IPS-15b (cell line): ENCODE data around the gene CRYBB1.

Experiments
- H3K27me3 ChIP-seq: one replicate; pipeline ENCODE4 v1.6.1; 2013; ENCODE audit warnings: low read length; ENCODE audit not compliant: control insufficient read depth, insufficient read depth
- H3K36me3 ChIP-seq: one replicate; pipeline ENCODE4 v1.6.1; 2013; ENCODE audit warnings: low read length; ENCODE audit not compliant: control insufficient read depth, insufficient read depth
- H3K4me1 ChIP-seq: one replicate; pipeline ENCODE4 v1.6.1; 2013; ENCODE audit warnings: mild to moderate bottlenecking, low read length; ENCODE audit not compliant: control insufficient read depth, insufficient read depth
- H3K4me3 ChIP-seq: one replicate; pipeline ENCODE4 v1.5.1; 2013; ENCODE audit warnings: low read depth, low read length
- H3K9ac ChIP-seq: one replicate; pipeline ENCODE4 v1.6.1; 2013; ENCODE audit warnings: low read depth, mild to moderate bottlenecking, low read length
- H3K9me3 ChIP-seq: one replicate; pipeline ENCODE4 v1.6.1; 2013; ENCODE audit warnings: mild to moderate bottlenecking, low read length; ENCODE audit not compliant: control insufficient read depth, insufficient read depth

CRYBB1 gene

DNA sequence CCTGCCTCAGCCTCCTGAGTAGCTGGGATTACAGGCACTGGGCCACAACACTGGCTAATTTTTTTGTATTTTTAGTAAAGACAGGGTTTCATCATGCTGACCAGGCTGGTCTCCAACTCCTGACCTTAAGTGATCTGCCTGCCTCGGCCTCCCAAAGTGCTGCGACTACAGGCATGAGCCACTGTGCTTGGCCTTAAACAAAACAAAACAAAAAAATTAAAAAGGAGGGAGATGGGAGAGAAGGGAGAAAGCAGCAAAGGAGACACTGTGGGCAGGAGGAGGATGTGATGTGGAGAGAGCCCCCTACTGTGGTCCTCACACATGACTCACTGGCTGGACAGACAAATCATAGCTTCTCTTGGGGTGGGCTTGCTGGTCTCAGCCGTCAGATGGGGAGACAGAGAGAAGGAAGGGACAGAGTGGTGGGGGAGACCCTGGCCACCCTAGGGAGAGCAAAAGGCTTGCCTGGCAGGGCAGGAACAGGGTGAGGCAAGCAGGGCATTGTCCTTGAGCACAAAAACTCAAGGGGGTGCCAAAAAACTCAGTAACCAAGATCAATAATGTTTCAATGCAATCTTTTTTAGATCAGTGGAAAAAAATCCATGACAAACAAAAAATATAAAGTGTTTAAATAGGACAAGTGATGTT is 59.5 kb downstream of the CRYBB1 start:
- Histone ChIP-seq H3K4me1 (peaks cover 27% of the 10 kb centered on the region), H3K9me3 (no peaks in the 10 kb centered on the region), H3K4me3 (no peak overlapping the region), H3K9ac (no peak overlapping the region), H3K36me3 (no peaks in the 10 kb centered on the region), H3K27me3 (no peaks in the 10 kb centered on the region)

DNA sequence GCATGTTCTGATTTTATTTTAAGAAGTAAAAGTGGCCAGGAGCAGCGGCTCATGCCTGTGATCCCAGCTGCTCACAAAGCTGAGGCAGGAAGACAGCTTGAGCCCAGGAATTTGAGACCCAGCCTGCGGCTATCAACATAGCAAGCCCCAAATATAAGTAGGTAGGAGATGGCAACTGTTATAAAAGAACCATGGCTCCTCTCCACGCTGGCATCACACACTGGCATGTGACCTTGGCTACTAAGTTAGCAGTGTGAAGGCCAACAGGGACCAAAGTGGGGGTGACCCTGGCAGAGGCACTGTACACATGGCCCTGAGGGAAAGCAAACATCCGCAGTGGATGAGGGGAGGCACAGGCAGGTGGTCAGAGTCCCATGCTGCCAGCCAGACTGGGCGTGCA is 60.9 kb downstream of the CRYBB1 start:
- Histone ChIP-seq H3K9ac (no peak overlapping the region), H3K27me3 (no peaks in the 10 kb centered on the region), H3K4me1 (peaks cover 27% of the 10 kb centered on the region), H3K9me3 (no peaks in the 10 kb centered on the region), H3K4me3 (no peak overlapping the region), H3K36me3 (no peaks in the 10 kb centered on the region)

DNA sequence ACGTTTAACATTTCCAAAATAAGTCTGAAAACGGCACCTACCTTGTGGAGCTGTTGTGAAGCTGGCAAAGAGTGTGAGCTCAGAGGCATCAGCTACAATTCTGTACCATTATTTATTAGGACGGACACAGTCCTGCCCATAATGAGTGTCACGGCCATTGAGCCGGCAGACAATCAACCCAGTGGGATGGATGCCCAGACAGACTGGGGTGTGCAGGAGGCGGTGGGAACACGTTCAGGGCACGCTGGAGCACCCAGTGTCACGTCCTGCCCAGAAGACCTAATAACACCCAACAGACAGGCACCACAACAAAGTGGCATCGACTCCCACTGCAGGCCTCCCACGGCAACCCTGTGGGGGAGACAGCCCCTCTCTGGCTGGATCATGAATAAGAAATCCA is 62.3 kb downstream of the CRYBB1 start:
- Histone ChIP-seq H3K4me3 (no peak overlapping the region), H3K36me3 (no peaks in the 10 kb centered on the region), H3K4me1 (peaks cover 36% of the 10 kb centered on the region)

DNA sequence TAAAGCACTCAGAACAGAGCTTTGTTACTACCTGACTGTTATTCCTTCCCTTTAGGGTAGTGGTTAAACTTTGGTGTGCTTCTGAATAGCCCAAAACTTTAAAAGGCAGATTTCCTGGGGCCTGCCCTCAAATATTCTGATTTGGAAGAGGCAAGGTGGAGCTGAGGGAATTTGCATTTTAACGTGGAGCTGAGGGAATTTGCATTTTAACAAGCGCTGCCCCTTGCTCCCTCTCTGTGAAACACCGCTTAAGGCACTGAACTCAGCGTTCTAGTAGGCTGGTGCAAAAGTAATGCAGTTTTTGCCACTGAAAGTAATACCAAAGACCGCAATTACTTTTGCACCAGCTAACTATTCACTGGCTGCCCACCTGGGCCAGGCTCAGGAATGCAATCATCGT is 62.9 kb downstream of the CRYBB1 start:
- Histone ChIP-seq H3K4me1 (peaks cover 34% of the 10 kb centered on the region), H3K27me3 (no peaks in the 10 kb centered on the region), H3K4me3 (no peak overlapping the region), H3K9ac (peak overlapping the region; percentile 27), H3K36me3 (no peaks in the 10 kb centered on the region), H3K9me3 (no peaks in the 10 kb centered on the region)

More for the DNA sequence above, 62.3 kb downstream of the CRYBB1 start:
- Histone ChIP-seq H3K9me3 (no peaks in the 10 kb centered on the region), H3K9ac (peak overlapping the region; percentile 27), H3K27me3 (no peaks in the 10 kb centered on the region)

DNA sequence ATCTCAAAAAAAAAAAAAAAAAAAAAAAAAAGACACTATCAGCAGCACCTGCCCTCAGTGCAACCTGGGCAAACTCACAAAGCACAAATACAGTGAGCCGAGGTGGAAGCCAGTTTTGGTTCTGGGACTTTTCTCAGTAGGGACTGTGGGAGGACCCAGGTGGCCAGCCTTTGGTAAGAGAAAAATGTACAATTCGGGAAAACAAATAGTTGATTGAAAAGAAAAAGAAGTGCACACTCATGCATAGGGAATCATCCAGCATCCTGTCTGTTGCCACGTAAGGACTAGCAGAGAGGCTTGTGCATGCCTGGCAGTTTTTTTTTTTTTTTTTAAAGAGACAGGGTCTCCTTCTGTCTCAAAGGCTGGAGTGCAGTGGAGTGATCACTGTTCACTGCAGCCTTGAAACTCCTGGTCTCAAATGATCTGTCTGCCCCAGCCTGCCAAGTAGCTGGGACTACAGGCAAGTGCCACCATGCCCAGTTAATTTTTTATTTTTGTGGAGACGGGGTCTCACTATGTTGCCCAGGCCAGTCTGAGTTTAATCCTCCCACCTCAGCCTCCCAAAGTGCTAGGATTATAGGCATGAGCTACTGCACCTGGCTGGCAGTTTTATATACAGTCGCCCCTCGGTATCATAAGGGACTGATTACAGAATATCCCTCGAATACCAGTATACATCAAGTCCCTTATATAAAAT is 64.6 kb downstream of the CRYBB1 start:
- no peaks in the 10 kb centered on the region for H3K27me3 ChIP-seq
- H3K4me3 ChIP-seq, result no peak overlapping the region
- no peaks in the 10 kb centered on the region for H3K9me3 ChIP-seq
- no peak overlapping the region for H3K9ac ChIP-seq
- H3K4me1 ChIP-seq, result peaks cover 25% of the 10 kb centered on the region
- no peaks in the 10 kb centered on the region for H3K36me3 ChIP-seq

DNA sequence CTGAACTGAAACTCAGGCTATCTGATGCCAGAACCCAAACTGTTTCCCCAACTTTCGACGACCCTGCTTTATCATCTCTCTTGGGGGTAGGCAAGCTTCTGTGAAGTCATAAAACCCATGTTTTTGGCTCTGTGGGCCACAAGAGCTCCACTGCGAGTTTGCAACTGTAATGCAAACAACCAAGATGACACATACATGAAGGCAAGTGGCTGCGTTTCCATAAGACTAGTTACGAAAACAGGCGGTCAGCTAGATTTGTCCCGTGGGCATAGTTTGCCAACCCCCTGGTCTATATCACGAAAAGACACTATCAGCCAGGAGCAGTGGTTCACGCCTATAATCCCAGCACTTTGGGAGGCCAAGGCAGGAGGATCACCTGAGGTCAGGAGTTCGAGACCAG is 65.4 kb downstream of the CRYBB1 start:
- H3K4me1 ChIP-seq, result peaks cover 25% of the 10 kb centered on the region
- no peak overlapping the region for H3K9ac ChIP-seq
- H3K9me3 ChIP-seq, result no peaks in the 10 kb centered on the region
- peaks cover 1% of the 10 kb centered on the region for H3K36me3 ChIP-seq
- no peak overlapping the region for H3K4me3 ChIP-seq
- no peaks in the 10 kb centered on the region for H3K27me3 ChIP-seq

DNA sequence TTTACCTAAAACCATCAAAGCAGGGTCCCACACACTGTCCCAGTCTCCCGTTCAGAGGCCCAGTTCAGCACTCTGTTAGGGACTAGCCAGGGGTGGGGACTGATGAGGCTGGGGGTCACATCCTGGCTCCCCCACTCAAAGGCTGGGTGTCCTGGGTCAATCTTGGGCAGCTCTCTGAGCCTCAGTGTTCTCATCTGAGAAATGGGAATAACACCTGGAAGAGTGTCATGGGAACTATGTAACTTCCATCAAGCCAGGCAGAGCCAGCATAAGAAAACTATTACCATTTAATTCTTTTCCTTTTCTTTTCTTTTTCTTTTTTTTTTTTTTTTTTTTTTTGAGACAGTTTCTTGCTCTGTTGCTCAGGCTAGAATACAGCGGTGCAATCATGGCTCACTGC is 66.3 kb downstream of the CRYBB1 start:
- H3K4me3 ChIP-seq, result no peak overlapping the region
- H3K9ac ChIP-seq, result no peak overlapping the region
- H3K4me1 ChIP-seq, result peaks cover 25% of the 10 kb centered on the region

DNA sequence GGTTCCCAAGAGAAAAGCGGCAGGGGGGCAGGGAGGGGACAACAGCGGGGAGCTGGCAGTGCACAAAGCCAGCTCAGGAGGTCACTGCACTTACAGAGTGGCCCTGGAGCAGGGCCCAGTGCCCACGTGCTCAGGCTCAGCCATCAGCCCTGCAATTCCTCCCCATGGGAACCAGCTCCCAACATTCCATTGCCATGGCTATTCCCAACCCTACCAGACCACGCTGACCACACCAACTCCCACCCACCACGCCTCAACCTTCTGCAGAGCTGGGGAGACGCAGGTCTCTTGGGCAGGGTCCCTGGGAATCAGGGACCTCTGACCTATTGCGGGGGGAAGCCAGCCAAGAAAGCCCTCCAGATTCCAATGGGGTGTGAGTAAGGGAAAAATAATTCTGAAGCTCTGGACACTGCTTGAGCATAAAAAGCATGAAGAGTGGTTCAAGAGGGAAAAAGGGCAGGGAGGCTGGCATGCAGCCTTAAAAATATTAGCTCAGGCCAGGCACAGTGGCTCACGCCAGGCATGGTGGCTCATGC is 67.3 kb downstream of the CRYBB1 start:
- peaks cover 22% of the 10 kb centered on the region for H3K4me1 ChIP-seq
- H3K27me3 ChIP-seq, result no peaks in the 10 kb centered on the region
- H3K4me3 ChIP-seq, result no peak overlapping the region
- peaks cover 6% of the 10 kb centered on the region for H3K36me3 ChIP-seq
- no peak overlapping the region for H3K9ac ChIP-seq
- H3K9me3 ChIP-seq, result no peaks in the 10 kb centered on the region

More for the DNA sequence above, 66.3 kb downstream of the CRYBB1 start:
- Histone ChIP-seq H3K36me3 (peaks cover 4% of the 10 kb centered on the region), H3K9me3 (no peaks in the 10 kb centered on the region), H3K27me3 (no peaks in the 10 kb centered on the region)

DNA sequence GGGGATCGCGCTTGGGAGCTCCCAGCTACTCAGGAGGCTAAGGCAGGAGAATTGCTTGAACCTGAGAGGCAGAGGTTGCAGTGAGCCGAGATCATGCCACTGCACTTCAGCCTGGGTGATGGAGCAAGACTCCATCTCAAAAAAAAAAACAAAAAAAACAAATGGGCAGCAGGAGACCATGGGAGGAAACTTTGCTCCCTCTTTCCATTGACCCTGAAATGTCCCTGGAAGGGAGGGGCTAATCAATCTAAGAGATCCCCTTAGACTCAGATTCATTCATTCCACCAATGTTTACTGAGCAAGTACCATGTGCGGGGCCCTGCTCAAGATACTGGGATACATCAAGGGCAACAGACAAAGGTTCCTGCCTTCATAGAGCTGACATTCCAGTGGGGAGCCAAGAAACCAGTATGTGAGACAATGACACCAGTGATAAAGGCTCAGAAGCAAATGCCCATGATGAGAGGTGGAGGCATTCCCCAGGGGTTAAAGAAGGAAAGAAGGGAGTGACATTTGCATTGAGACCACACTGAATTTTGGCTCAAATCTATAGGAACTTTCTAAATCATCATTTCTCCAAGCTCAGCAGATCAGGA is 67.8 kb downstream of the CRYBB1 start:
- H3K27me3 ChIP-seq, result no peaks in the 10 kb centered on the region

More for the DNA sequence above, 67.8 kb downstream of the CRYBB1 start:
- Histone ChIP-seq H3K4me3 (no peak overlapping the region), H3K9me3 (no peaks in the 10 kb centered on the region), H3K36me3 (peaks cover 6% of the 10 kb centered on the region), H3K9ac (no peak overlapping the region), H3K4me1 (peaks cover 16% of the 10 kb centered on the region)
